HEK293T (cell line): ENCODE measurements around the gene CAMK1D.

Experiments used
- ARNT ChIP-seq: fragments of 450-650 bp; IDR thresholded peaks from 2 replicates; pipeline ENCODE4 v1.6.1; 2017; ENCODE audit warnings: mild to moderate bottlenecking
- BHLHE40 ChIP-seq: fragments of 450-650 bp; IDR thresholded peaks from 2 replicates; pipeline ENCODE4 v1.6.1; 2016; ENCODE audit warnings: mild to moderate bottlenecking, moderate library complexity, borderline replicate concordance
- ELF4 ChIP-seq: fragments of 450-650 bp; IDR thresholded peaks from 2 replicates; pipeline ENCODE4 v1.6.1; 2017; ENCODE audit warnings: antibody characterized with exemption
- L3MBTL2 ChIP-seq: fragments of 450-650 bp; conservative IDR thresholded peaks from 2 replicates; pipeline ENCODE4 v1.6.1; 2016; ENCODE audit warnings: mild to moderate bottlenecking
- NFRKB ChIP-seq: fragments of 450-650 bp; IDR thresholded peaks from 2 replicates; pipeline ENCODE4 v1.6.1; 2016; ENCODE audit warnings: mild to moderate bottlenecking, moderate library complexity
- SP1 ChIP-seq: fragments of 450-650 bp; IDR thresholded peaks from 2 replicates; pipeline ENCODE4 v1.6.1; 2017
- ZNF384 ChIP-seq: fragments of 450-650 bp; IDR thresholded peaks from 2 replicates; pipeline ENCODE4 v1.6.1; 2016
- TF ChIP-seq, protein P1 (sequence below): fragments of 450-650 bp; IDR thresholded peaks from 2 replicates; pipeline ENCODE4 v1.6.1; 2016

- TF ChIP-seq SP1 (no peak), NFRKB (no peak), ELF4 (no peak), ARNT (no peak), BHLHE40 (no peak), ZNF384 (no peak), L3MBTL2 (no peak)
- TF ChIP-seq, protein P1, sequence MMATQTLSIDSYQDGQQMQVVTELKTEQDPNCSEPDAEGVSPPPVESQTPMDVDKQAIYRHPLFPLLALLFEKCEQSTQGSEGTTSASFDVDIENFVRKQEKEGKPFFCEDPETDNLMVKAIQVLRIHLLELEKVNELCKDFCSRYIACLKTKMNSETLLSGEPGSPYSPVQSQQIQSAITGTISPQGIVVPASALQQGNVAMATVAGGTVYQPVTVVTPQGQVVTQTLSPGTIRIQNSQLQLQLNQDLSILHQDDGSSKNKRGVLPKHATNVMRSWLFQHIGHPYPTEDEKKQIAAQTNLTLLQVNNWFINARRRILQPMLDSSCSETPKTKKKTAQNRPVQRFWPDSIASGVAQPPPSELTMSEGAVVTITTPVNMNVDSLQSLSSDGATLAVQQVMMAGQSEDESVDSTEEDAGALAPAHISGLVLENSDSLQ = no peak
Observed at GRCh38 chr10:12663863-12664262, 314.5 kb downstream of the CAMK1D start.
